Daoy (cell line): ENCODE data around the gene SCO2. TPM values are rescaled to one million over a fixed set of nuclear protein-coding genes. Genes with fewer than 3 reads are reported as not detected.
A peak's percentile ranks its signal among the peaks of the same experiment; 100 is the strongest.

Source experiments
- DNase-seq: peaks from one replicate; pipeline ENCODE4 v3.0.0-alpha.2; 2015; ENCODE audit warnings: low read depth
- total RNA-seq: library from RNA; depleted of rRNA; stranded (reverse); fragments of >200 nt; shearing (Covaris generic); gene quantifications from 2 replicates; pipeline ENCODE4 v1.2.3, GENCODE V29; 2014; rRNA removed

SCO2 gene
- 9.4 and 11.5 TPM in 2 replicates for total RNA-seq

DNA sequence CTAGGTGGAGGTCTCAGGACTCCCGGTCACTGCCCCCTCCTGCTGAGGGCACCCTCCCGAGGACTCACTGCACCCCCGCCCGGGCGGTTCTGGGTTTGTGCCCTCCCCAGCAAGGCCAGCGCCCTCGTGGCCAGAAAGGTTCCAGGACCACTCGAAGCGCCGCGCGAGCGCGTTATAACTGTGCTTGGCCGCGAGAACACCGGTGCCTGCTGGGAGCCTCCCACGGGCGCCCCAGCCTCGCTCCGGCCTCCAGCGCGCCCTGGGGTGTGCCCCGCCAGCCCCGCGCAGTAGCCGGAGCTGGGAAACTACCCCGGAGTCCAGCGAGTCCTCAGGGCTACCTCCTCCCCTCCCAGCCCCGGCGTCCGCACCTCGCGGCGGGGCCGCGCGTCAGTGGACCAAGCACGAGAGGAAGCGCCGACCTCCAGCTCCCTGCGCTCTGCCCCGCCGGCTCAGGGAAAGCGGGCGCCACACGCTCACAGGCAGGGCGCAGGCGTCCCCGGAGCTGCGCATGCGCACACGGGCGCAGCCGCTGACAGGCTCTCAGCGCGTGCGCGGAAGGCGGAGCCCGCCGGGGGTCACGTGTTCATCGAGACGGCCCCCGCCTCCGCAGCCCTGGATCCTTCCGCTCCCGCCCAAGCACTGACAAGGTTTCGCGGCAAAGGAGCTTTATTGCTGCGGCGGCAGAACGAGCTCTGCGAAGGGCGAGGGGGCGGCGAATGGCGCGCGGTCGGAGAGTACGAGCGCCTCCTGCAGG is at the start of gene SCO2:
Gene SCO2 (minus strand): TSS at position 495 of the 754 bp plus-strand sequence. CDS start 1,187 bp downstream, outside the sequence.
- peak; percentile 98 for DNase-seq

- no peak for DNase-seq
Observed at GRCh38 chr22:50574383-50574755, 49.0 kb upstream of the SCO2 start.

GRCh38 chr22:50573491-50574382 is 48.3 kb upstream of the SCO2 start:
- no peak for DNase-seq

- no peak for DNase-seq
Observed at GRCh38 chr22:50572965-50573364, 47.6 kb upstream of the SCO2 start.

DNA sequence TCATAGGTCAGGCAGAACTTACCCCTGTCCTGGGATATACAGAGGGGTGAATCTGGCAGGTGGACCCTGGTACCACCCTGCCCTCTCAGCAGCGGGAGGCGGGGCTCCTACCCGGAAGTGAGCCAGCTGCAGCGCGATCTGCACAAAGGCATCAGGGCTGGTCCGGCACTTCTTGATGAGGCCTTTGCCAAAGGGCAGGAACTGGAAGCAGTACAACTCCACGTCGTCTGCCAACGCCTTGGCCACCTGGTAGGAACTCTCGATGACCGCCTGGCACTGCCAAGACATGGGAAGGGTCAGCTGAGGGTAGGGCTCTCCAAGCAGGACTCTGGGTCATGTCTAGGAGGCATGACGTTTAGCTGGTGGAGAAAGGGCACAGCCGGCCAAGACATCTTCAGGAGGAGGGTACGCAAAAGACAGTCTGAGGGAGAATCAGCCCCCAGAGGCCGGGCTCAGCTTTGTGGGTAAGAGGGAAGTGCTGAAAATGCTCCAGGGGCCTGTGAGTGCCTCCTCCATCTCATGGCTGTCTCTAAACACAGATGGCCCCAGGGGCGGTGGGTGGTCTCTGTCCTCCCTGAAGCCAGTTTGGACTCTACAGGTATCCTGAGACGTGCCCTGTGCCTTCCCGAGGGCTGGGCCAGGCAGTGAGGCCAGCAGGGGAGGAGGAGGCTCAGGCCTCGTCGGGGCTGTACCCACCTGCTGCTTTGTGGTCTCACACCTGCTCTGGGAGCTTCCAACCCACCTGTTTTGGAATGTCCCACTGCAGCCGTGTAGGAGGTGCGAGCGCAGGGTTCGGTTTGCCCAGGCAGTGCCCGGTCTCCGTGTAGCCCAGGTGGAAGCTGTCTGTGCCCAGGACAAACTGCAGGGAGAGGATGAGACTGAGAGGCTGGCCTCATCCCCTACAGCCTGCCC is 46.1 kb upstream of the SCO2 start:
- no peak for DNase-seq

DNA sequence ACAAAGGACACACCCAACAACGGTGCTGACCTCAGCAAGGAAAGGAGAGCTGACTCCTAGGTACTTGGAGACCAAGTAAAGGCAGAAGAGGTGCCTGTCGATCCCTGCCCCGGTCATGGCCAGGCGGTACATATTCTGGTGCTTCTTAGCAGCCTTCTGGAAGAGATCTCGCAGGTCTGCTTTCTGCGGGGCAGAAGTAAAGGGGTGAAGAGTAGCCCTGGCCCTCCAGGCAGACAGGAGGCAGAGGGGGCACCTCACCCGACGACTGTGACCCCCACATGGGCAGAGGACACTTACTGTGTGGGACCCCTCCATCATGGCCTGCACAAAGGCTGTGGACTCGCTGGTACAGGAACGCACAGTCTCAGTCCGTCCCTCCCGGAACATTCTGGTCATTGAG is 45.5 kb upstream of the SCO2 start:
- no peak for DNase-seq

DNA sequence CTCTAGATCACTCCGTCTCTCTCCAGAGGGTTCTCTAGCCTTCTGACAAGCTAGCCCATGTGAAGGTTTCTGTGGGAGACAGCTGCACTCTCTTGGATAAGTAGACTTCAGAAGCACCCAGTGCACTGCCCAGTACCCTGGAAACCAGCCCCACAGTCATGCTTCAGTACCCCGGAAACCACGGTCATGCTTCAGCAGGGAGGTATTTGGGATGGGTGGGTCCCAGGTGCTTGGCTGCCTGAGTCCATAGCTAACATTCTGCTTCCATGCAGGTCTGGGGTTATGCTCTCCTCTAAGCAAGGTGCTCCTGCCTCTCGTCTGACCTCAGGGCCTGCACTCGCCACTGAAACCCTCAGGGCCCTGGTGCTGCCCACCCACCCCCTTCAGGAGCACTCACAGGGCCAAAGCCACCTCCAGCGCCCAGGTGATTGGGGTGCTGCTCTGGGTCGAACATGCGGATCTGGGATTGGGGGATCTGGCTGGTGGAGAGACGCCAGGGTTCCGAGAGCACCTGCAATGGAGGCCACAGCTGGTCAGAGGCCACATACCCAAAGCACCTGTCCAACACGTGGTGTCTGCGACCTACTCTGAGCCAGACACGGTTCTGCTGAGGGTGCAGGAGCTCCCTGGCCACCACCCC is 44.6 kb upstream of the SCO2 start:
- no peak for DNase-seq

DNA sequence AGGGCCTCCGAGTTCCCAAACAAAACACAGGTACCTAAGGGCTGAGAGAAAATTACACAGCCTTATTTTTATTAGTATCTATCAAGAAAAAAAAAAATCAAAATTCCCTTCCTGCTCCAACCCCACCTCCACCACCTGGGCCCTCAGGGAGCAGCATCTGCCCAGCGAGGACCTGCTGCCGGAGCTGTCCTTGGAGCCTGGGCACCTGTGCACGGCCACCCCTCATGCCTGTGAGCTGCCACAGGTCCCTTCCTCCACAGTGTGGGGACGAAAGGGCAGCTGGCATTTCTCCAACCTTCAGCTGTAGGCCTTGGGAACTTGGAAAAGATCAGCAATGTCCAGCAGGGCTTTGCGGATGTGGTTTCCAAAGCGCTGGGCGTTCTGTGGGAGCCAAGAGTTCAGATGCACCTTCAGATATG is 43.7 kb upstream of the SCO2 start:
- DNase-seq = no peak

DNA sequence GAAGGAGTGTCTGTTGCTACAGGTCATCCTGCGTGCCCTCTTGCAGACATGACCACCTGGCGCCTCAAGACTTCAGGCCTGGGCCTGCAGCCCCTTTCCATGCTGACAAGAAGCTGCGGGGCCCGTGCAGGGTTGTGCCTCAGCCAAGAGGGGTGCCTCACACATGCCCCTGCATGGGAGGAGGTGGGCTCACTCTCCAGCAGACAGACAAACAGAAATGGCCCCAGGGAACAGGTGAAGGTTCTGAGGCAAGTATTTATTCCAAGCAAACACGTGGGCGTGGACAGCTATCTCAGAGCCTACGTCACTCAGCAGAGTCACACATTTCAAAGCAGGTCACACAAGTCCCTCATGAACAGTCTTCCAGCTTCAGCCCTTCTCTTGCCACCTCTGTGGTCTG is 43.2 kb upstream of the SCO2 start:
- no peak for DNase-seq

- DNase-seq = no peak
Observed at GRCh38 chr22:50567721-50568252, 42.4 kb upstream of the SCO2 start.

DNA sequence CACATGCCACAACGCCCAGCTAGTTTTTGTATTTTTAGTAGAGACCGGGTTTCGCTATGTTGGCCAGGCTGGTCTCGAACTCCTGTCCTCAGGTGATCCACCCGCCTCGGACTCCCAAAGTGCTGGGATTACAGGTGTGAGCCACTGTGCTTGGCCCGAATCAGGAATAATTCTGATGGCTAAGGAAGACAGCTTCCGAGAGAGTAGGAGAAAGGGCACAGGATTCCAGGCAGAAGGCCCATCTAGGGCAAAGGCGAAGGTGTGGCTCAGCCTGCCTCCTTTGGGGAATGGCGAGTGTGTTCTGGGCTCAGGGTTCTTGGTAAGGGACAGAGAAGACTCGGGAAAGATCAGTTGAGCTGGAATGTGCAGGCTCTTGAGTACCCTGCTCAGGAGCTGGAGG is 38.9 kb upstream of the SCO2 start:
- DNase-seq = no peak

GRCh38 chr22:50563413-50564160 is 38.2 kb upstream of the SCO2 start:
- DNase-seq = no peak

DNA sequence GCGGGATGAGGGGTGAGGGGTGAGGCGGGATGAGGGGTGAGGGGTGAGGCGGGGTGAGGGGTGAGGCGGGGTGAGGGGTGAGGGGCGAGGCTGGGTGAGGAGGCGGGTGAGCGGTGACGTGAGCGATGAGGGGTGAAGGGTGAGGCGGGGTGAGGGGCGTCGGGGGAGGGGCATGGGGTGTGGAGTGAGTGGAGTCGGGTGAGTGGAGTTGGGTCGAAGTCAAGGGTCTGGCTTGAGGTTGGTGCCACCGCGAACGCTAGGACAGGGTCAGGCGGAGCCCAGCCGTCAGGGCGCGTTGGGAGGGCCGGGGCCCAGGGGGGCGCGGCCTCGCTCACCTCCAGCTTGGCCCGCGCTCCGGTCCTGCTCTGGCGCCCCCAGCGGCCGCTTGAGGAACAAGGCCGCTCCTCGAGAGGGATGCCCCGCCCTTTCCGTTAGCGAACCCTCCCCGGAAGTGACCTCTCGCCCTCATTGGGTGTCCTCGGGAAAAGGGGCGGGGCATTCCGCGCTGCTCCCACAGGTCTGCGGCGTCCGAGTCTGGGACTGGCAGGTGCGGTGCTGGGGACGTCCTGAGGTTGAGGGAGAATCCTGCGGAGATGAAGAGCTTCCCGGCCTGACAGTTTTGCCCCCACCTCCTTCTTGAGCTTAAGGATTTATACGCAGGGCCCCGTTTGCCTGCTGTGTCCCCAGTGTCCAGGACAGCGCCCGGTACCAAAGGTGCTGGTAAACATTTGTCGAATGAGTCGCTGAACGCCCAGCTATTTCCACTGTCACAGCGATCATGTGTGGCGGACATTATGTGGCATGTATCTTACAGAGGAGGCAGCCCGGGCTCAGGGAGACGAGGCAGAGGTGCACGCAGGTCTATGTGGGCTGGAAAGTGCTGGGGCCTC is 37.4 kb upstream of the SCO2 start, which contains the start of gene SYCE3:
Gene SYCE3 (minus strand): TSS at position 397 of the 890 bp plus-strand sequence. CDS start 6,514 bp downstream, outside the sequence.
- DNase-seq = peak; percentile 96

GRCh38 chr22:50561401-50562358 is 36.3 kb upstream of the SCO2 start:
- no peak for DNase-seq

DNA sequence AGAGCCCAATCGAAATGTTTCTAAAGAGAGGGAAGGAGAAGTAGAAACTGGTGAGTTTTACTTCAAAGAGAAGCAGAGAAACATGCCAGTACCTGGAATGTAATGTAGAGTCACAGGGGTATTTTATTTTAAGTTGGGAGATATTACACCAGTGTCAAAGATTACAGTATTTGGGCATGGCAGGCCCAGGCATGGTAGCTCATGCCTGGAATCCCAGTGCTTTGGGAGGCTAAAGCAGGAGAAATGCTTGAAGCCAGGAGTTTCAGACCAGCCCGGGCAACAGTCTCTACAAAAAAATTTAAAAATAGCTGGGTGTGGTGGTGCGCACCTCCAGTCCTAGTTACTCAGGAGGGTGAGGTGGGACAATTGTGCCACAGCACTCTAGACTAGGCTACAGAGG is 34.6 kb upstream of the SCO2 start:
- no peak for DNase-seq

DNA sequence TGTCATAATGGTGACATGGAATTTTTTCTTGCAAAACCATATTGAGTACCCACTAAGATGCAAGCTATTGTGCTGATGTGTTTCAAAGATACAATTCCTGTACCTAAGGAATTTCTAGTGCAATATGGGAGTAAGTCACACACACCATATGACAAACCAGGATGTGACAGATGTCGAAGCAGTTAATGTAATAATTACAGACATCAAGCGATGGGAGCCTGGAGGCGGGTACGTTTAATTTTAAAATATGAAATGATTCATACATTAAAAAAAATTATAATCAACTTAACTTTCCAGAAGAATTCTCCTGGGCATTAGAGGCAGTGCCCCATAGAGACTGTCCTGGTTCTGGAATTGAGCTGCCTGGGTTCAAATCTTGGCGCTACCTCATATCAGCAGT is 31.3 kb upstream of the SCO2 start:
- DNase-seq = no peak

DNA sequence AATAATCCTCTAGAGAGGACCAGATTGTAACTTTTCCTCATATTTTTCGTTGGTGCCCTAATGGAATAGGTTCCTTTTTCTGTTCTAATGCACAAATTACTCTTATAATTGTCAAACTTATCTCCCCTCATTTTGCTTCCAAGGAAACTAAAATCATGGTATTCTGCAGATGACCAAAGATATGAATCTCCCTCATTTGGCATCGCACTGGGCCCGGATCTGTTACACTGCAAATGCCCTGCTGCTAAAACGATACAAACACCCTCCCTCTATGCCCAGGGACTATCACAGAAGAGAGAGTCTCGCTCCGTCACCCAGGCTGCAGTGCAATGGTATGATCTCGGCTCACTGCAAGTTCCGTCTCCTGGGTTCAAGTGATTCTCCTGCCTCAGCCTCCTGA is 27.9 kb upstream of the SCO2 start:
- DNase-seq = no peak

DNA sequence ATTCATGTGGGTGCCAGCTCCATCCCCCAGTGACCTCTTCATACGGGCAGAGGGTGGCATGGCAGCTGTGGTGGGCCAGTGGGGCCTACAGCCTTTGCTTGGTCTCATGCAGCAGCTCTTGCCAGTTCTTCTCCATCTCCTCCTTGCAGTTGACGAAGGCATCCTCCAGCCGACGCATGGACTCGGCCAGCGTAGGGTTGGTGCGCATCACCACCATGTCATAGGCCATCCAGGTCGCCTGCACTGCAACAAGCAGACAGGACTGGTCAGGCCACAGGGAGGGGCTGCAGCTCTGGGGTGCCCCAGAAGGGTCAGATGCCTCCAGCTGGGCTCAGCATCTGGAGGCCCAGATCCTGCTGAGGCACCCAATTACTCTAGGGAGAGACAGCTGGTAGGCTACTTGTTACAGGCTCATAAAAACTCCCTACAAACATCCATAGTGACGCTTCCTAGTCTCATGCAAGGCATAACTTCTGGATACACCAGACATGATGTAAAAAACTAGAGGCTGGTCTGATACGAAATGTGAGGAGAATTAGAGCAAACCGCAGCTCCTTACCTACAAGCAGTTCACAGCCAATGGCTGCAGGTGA is 25.9 kb upstream of the SCO2 start:
- no peak for DNase-seq
